ENCODE data around the gene REXO5. TPM values are rescaled to one million over a fixed set of nuclear protein-coding genes. Genes with fewer than 3 reads are reported as not detected.

The REXO5 gene
- total and polyA plus RNA-seq, 9 of the 15 experiments (the other 6 are each of a cell fraction or from before 2014, with no cell fraction given): 10.5 to 45.1 (median 25.4) TPM

- TF ChIP-seq CHD7 (IDR thresholded peaks at IDR 0.05; ENCODE audit: low read depth, low read length): no peak
- TF ChIP-seq MYBL2 (IDR thresholded peaks at IDR 0.05; ENCODE audit: low read depth): no peak
- TF ChIP-seq MYBL2 (CRISPR knock-in tag; IDR thresholded peaks at IDR 0.05; ENCODE audit: borderline replicate concordance): no peak
- no peak for TF ChIP-seq NR2C2 (CRISPR knock-in tag; IDR thresholded peaks at IDR 0.05)
- no peak for TF ChIP-seq NR2C2 (tag; IDR thresholded peaks at IDR 0.05)
- no peak for TF ChIP-seq RBBP5 (IDR thresholded peaks at IDR 0.05; ENCODE audit: borderline replicate concordance, insufficient read depth, low read length, poor library complexity, severe bottlenecking)
- TF ChIP-seq ZNF224 (CRISPR knock-in tag; IDR thresholded peaks at IDR 0.05): no peak
- no peak for TF ChIP-seq ZNF277 (CRISPR knock-in tag; IDR thresholded peaks at IDR 0.05; ENCODE audit: borderline replicate concordance)
- TF ChIP-seq DPF2 (IDR thresholded peaks at IDR 0.05): no peak
- no peak for TF ChIP-seq RBFOX2 (IDR thresholded peaks at IDR 0.05; ENCODE audit: low read depth, low read length)
- TF ChIP-seq POLR3G (IDR thresholded peaks at IDR 0.05; ENCODE audit: extremely low read depth, insufficient read length, insufficient replicate concordance): no peak
- TF ChIP-seq PHF8 (IDR thresholded peaks at IDR 0.05; ENCODE audit: borderline replicate concordance, low read length): no peak
- TF ChIP-seq SMAD3 (CRISPR knock-in tag; conservative IDR thresholded peaks at IDR 0.05): peak; percentile 56; the same call in 1 of the 2 replicates
- TF ChIP-seq ETV5 (CRISPR knock-in tag; IDR thresholded peaks at IDR 0.05; ENCODE audit: low read depth): no peak
- no peak for TF ChIP-seq HMBOX1 (IDR thresholded peaks at IDR 0.05)
- TF ChIP-seq SMARCA5 (IDR thresholded peaks at IDR 0.05): no peak
- no peak for TF ChIP-seq CEBPB (tag; IDR thresholded peaks at IDR 0.05)
These were observed 80.0 kb downstream of the REXO5 start (continued) for GRCh38 chr16:20886320-20886719.
